Astrocyte of the cerebellum (primary cell): ENCODE measurements around the gene LTN1.

ENCODE experiments used
- DNase-seq: peaks from one replicate; pipeline ENCODE4 v3.0.0-alpha.2; 2011; ENCODE audit warnings: low read depth
- H3K4me3 ChIP-seq: 2 replicates; pipeline ENCODE4 v1.5.1; 2011; ENCODE audit warnings: mild to moderate bottlenecking, low read depth, low read length, moderate library complexity
- CTCF ChIP-seq: IDR thresholded peaks from 2 replicates; pipeline ENCODE4 v1.5.1; 2012; ENCODE audit warnings: low read length, low read depth, moderate library complexity, mild to moderate bottlenecking; ENCODE audit errors: missing control alignments
- in situ Hi-C: cut with HindIII; loops from 2 replicates; pipeline ENCODE4 v1.10.0; 2017; ENCODE audit warnings: low sequenced_read_pairs

LTN1 gene

GRCh38 chr21:28953247-28953646, 39.4 kb downstream of the LTN1 start:
- DNase-seq: no peak
- in situ Hi-C loops: no loop called here

GRCh38 chr21:28952686-28953085, 40.0 kb downstream of the LTN1 start:
- in situ Hi-C loops: no loop called here
- no peak for DNase-seq
- H3K4me3 ChIP-seq: no peak overlapping the region
- no peak for TF ChIP-seq CTCF

More at GRCh38 chr21:28953247-28953646, 39.4 kb downstream of the LTN1 start:
- no peak overlapping the region for H3K4me3 ChIP-seq
- TF ChIP-seq CTCF: no peak

GRCh38 chr21:28949318-28949717, 43.4 kb downstream of the LTN1 start:
- DNase-seq: no peak
- in situ Hi-C loops: no loop called here
- no peak for TF ChIP-seq CTCF
- H3K4me3 ChIP-seq: no peak overlapping the region

GRCh38 chr21:28944296-28944695, 48.4 kb downstream of the LTN1 start:
- no peak overlapping the region for H3K4me3 ChIP-seq
- in situ Hi-C loops: no loop called here
- TF ChIP-seq CTCF: no peak
- no peak for DNase-seq

- no peak overlapping the region for H3K4me3 ChIP-seq
- in situ Hi-C loops: no loop called here
- no peak for TF ChIP-seq CTCF
- DNase-seq: no peak
Observed at GRCh38 chr21:28943631-28944030, 49.0 kb downstream of the LTN1 start.

- no peak overlapping the region for H3K4me3 ChIP-seq
- no peak for TF ChIP-seq CTCF
- DNase-seq: no peak
- in situ Hi-C loops: no loop called here
Observed at GRCh38 chr21:28938726-28939125, 54.0 kb downstream of the LTN1 start.

- no peak for TF ChIP-seq CTCF
- in situ Hi-C loops: no loop called here
- no peak for DNase-seq
- no peak overlapping the region for H3K4me3 ChIP-seq
Observed at GRCh38 chr21:28937737-28938136, 54.9 kb downstream of the LTN1 start.
